ENCODE measurements around the gene VEGFC. TPM values are rescaled to one million over a fixed set of nuclear protein-coding genes. Genes with fewer than 3 reads are reported as not detected.

The VEGFC gene
- total RNA-seq, 1 donor from 2014 or later: 7.5 TPM

GRCh38 chr4:176718881-176719280 lies 73.8 kb downstream of the VEGFC start:
- H3K9me3 ChIP-seq (replicated peaks): peaks cover 17% of the 10 kb centered on the region
- DNase-seq: no peak
- H3K4me3 ChIP-seq: no peak overlapping the region
- H3K4me1 ChIP-seq: no peaks in the 10 kb centered on the region
- intact Hi-C loops (cut with micrococcal nuclease): no loop called here
- TF ChIP-seq, protein P1, sequence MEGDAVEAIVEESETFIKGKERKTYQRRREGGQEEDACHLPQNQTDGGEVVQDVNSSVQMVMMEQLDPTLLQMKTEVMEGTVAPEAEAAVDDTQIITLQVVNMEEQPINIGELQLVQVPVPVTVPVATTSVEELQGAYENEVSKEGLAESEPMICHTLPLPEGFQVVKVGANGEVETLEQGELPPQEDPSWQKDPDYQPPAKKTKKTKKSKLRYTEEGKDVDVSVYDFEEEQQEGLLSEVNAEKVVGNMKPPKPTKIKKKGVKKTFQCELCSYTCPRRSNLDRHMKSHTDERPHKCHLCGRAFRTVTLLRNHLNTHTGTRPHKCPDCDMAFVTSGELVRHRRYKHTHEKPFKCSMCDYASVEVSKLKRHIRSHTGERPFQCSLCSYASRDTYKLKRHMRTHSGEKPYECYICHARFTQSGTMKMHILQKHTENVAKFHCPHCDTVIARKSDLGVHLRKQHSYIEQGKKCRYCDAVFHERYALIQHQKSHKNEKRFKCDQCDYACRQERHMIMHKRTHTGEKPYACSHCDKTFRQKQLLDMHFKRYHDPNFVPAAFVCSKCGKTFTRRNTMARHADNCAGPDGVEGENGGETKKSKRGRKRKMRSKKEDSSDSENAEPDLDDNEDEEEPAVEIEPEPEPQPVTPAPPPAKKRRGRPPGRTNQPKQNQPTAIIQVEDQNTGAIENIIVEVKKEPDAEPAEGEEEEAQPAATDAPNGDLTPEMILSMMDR (IDR thresholded peaks at IDR 0.05; ENCODE audit: borderline replicate concordance): no peak
- no peaks in the 10 kb centered on the region for H3K27me3 ChIP-seq (ENCODE audit: low read depth)
- no peak overlapping the region for H3K27ac ChIP-seq (replicated peaks)
- H3K36me3 ChIP-seq: no peaks in the 10 kb centered on the region

GRCh38 chr4:176717237-176717636 lies 75.5 kb downstream of the VEGFC start:
- DNase-seq: no peak
- Histone ChIP-seq H3K9me3 (replicated peaks) (peaks cover 17% of the 10 kb centered on the region), H3K4me1 (no peaks in the 10 kb centered on the region), H3K4me3 (no peak overlapping the region), H3K36me3 (no peaks in the 10 kb centered on the region), H3K27me3 (ENCODE audit: low read depth) (no peaks in the 10 kb centered on the region), H3K27ac (replicated peaks) (peak overlapping the region; percentile 20)
- intact Hi-C loops (cut with micrococcal nuclease): no loop called here
- TF ChIP-seq, protein P1 (IDR thresholded peaks at IDR 0.05; ENCODE audit: borderline replicate concordance): no peak

GRCh38 chr4:176709417-176709816 lies 83.3 kb downstream of the VEGFC start:
- Histone ChIP-seq H3K9me3 (replicated peaks) (no peaks in the 10 kb centered on the region), H3K27me3 (ENCODE audit: low read depth) (no peaks in the 10 kb centered on the region), H3K27ac (replicated peaks) (no peak overlapping the region), H3K4me1 (peaks cover 10% of the 10 kb centered on the region), H3K4me3 (no peak overlapping the region), H3K36me3 (no peaks in the 10 kb centered on the region)
- TF ChIP-seq, protein P1 (IDR thresholded peaks at IDR 0.05; ENCODE audit: borderline replicate concordance): no peak
- intact Hi-C loops (cut with micrococcal nuclease): no loop called here
- DNase-seq: no peak

DNA sequence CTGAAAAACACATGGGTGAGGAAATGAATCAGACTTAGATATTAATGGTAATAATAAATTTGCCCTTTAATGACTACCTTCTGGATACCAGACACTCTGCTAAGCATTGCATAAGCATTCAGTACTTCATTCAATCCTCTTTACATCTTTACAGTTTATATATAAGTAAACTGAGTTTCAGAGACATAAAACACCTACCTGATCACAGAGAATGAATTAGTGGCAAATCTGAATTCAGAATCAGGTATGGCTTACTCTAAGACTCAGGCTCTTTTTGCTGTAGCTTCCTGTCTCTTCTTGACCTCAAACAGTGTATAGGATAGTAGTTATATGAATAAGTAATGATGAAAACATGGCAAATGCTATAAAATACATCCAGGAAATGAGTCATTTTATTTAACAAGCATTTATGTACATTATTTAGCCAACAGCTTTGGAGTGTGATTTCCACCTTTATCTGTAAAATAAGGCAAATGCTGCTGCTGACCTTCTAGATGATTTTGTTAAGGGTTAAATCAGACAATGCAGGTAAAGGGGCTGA lies 83.9 kb downstream of the VEGFC start:
- Histone ChIP-seq H3K27ac (replicated peaks) (no peak overlapping the region), H3K27me3 (ENCODE audit: low read depth) (no peaks in the 10 kb centered on the region), H3K4me3 (no peak overlapping the region), H3K36me3 (no peaks in the 10 kb centered on the region), H3K9me3 (replicated peaks) (no peaks in the 10 kb centered on the region), H3K4me1 (peaks cover 10% of the 10 kb centered on the region)
- no peak for DNase-seq
- intact Hi-C loops (cut with micrococcal nuclease): no loop called here
- TF ChIP-seq, protein P1 (IDR thresholded peaks at IDR 0.05; ENCODE audit: borderline replicate concordance): no peak

DNA sequence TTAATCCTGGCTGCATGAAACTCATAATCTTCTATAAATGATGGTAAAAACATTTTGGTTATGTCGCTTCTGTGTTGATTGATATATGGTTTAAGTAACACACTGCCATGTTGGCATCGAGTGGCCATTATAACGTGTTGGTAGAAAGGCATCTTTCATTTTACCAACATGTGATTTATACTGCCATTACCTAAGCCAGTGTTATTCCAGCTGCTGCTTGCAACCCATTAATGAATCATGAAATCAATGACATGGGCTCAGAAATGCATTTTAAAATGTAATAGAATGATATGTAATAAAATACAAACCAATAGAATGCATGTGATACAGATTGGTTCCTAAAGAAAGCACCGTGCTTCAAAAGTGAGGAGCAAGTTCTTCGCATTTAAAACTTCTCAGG lies 102.0 kb downstream of the VEGFC start:
- Histone ChIP-seq H3K4me3 (no peak overlapping the region), H3K9me3 (replicated peaks) (no peaks in the 10 kb centered on the region), H3K27me3 (ENCODE audit: low read depth) (no peaks in the 10 kb centered on the region), H3K4me1 (no peaks in the 10 kb centered on the region), H3K27ac (replicated peaks) (no peak overlapping the region), H3K36me3 (no peaks in the 10 kb centered on the region)
- no peak for DNase-seq
- TF ChIP-seq, protein P1 (IDR thresholded peaks at IDR 0.05; ENCODE audit: borderline replicate concordance): no peak
- intact Hi-C loops (cut with micrococcal nuclease): no loop called here

Data from left ventricle myocardium inferior (tissue), 1 donor.